RWPE1 (cell line): Measurements from ENCODE around the gene GLCCI1.

Source experiments
- CTCF ChIA-PET: fragments of 350-600 bp; sonication (Branson Sonifier 250); formaldehyde crosslinking; extraction: SDS; loops from one replicate; lab custom pipeline; 2021; lab: Yijun Ruan, JAX
- POLR2A ChIA-PET: fragments of 400-600 bp; formaldehyde crosslinking; extraction: SDS; loops from one replicate; lab custom pipeline; 2020; ENCODE audit warnings: antibody characterized with exemption; ENCODE audit not compliant: low non-redundant PET; lab: Yijun Ruan, JAX
- DNase-seq: peaks from one replicate; pipeline ENCODE4 v3.0.0; 2012; ENCODE audit warnings: low spot score
- H3K27ac ChIP-seq: fragments of 450-650 bp; 2 replicates; pipeline ENCODE4 v1.5.1; 2017
- CTCF ChIP-seq: fragments of 450-650 bp; conservative IDR thresholded peaks from 2 replicates; pipeline ENCODE4 v1.5.1; 2017; ENCODE audit warnings: low read depth, mild to moderate bottlenecking

GLCCI1 gene

GRCh38 chr7:8065356-8065813, 96.8 kb downstream of the GLCCI1 start:
- ChIA-PET POLR2A (no interaction called here), CTCF (no interaction called here)
- no peak for TF ChIP-seq CTCF
- H3K27ac ChIP-seq, result no peak overlapping the region
- no peak for DNase-seq

- POLR2A ChIA-PET, result no interaction called here
- H3K27ac ChIP-seq, result no peak overlapping the region
- no peak for TF ChIP-seq CTCF
- DNase-seq, result no peak
- CTCF ChIA-PET, result no interaction called here
These were observed 100.5 kb downstream of the GLCCI1 start for GRCh38 chr7:8068892-8069686.

GRCh38 chr7:8070451-8071180, 102.0 kb downstream of the GLCCI1 start:
- H3K27ac ChIP-seq, result no peak overlapping the region
- TF ChIP-seq CTCF, result no peak
- DNase-seq, result no peak
- POLR2A ChIA-PET, result no interaction called here
- CTCF ChIA-PET, result interaction anchor here (0.6 kb wide), 1 partner anchor 550 kb away, joined by 3 read pairs; no protein-coding TSS in a partner anchor

GRCh38 chr7:8078418-8078817, 109.8 kb downstream of the GLCCI1 start:
- no peak for TF ChIP-seq CTCF
- POLR2A ChIA-PET, result no interaction called here

GRCh38 chr7:8082762-8083161, 114.2 kb downstream of the GLCCI1 start:
- CTCF ChIA-PET, result no interaction called here

More at GRCh38 chr7:8078418-8078817, 109.8 kb downstream of the GLCCI1 start:
- no peak for DNase-seq
- H3K27ac ChIP-seq, result no peak overlapping the region
- CTCF ChIA-PET, result no interaction called here

More at GRCh38 chr7:8082762-8083161, 114.2 kb downstream of the GLCCI1 start:
- no peak for TF ChIP-seq CTCF
- no peak overlapping the region for H3K27ac ChIP-seq
- POLR2A ChIA-PET, result interaction anchor here (0.6 kb wide), 1 partner anchor 10 kb away, joined by 3 read pairs; no protein-coding TSS in a partner anchor
- no peak for DNase-seq
